NCI-H146 (cell line): ENCODE results near the gene CLEC4G.
"Not testable (repeated sequence)": the region's sequence is repeated elsewhere in the genome, so short reads cannot be mapped to it uniquely, and the experiment has no call there.

Experiments used
- DNase-seq: peaks from one replicate; lab custom pipeline; 2025; lab: John Stamatoyannopoulos, UW

Gene CLEC4G, protein sequence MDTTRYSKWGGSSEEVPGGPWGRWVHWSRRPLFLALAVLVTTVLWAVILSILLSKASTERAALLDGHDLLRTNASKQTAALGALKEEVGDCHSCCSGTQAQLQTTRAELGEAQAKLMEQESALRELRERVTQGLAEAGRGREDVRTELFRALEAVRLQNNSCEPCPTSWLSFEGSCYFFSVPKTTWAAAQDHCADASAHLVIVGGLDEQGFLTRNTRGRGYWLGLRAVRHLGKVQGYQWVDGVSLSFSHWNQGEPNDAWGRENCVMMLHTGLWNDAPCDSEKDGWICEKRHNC

DNA sequence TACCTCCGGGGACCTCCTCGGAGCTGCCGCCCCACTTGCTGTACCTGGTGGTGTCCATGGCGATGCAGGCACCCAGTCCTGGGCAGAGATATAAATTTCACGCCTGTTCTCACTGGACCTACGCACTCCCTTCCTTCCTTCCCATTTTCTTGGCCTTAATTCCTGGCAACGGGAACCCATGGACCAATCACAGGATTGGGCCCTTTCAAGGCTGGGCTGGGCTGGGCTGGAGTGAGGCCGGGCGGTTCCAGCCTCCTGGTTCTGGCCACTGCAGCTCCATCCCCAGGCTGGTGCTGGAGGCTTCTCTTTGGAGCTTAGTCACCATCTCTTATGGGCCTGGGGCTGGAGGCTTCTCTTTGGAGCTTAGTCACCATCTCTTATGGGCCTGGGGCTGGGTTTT, at the start of gene CLEC4G:
CLEC4G (minus strand) TSS at position 66 of the 400 bp plus-strand sequence; CDS start at position 58, 8 bp downstream.
- DNase-seq = no peak

DNA sequence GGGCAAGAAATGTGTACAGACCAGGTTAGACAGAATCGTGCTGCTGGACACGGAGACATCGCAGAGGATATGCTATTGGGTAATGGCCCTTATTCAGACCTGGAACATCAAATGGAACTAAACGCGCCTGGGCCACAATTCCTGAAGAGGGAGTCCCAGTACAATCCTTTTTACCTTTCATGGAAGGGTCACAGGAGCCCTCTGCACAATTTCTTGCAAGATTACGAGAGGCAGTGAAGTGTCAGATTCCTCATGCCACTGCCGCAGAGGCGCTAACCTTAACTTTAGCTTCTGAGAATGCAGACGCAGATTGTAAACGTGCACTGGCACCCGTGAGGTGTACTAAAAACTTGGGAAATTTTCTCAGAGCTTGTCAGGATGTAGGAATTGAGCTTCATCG, 49.2 kb upstream of the CLEC4G start:
- no peak for DNase-seq

DNA sequence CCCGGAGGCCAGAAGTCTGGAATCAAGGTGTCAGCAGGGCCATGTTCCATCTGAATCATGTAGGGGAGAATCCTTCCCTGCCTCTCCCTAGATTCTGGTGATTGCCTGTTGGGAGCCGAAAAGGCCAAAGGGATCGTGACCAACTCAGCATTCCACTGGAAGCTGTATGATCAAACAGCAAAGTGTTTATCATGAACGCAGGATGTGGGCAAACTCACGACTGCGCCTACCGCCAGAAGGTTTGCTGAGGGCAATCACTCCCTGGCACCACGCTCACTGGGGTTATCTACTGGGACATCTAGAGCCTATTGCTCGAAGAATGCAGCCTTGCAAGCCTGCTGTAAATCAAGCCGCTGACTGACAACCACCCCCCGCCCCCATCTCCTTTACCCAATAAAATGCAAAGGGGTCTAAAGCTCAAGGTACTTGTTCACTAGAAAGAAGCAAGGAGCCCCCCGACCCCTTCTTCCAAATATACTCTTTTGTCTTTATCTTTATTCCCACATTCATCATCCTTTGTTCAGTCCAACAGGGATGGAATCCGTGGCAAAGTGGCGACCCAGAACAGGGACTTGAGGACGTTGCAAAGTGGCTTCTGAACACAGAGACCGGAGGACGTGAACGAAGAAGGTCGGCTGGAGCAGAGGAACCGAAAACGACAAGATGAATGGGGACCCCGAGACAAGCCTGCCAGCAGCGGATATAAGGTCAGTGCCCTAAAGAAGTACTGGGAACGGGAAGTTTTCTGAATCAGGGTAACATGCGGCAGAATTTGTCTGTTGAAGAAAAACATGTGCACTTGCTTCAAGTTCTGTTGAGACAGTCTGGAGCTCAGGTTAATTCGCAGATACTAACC, 47.9 kb upstream of the CLEC4G start:
- DNase-seq = no peak

DNA sequence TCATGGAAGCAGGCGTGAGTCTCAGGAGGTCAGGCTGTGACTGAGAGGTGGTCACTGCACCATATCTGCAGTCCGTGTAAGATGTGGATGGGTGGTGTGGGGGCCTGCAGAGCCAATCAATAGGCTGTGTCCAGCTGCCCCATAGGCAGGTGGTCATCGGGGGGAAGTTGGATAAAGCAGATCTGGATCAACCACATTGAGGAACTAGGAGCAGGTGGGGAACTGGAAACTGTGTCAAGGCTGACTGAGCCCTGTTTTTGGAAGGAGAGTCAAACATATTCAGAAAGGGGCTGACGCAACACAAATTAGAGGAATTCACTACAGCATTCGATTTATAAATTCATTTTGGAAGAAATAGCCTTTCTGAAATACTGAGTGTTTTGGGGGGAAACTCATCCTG, 46.2 kb upstream of the CLEC4G start:
- DNase-seq = no peak

DNA sequence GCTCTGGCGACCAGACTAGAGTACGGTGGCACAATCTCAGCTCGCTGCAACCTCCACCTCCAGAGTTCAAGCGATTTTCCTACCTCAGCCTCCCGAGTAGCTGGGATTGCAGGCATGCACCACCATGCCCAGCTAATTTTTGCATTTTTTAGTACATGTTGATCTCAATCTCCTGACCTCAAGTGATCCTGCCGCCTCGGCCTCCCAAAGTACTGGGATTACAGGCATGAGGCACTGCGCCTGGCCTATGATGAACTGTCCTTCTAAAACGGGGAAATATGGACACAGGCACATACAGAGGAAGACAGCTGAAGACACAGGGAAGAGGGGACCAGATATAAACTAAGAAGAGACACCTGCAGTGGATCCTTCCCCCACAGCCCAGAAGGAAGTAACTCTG, 43.9 kb upstream of the CLEC4G start:
- no peak for DNase-seq

DNA sequence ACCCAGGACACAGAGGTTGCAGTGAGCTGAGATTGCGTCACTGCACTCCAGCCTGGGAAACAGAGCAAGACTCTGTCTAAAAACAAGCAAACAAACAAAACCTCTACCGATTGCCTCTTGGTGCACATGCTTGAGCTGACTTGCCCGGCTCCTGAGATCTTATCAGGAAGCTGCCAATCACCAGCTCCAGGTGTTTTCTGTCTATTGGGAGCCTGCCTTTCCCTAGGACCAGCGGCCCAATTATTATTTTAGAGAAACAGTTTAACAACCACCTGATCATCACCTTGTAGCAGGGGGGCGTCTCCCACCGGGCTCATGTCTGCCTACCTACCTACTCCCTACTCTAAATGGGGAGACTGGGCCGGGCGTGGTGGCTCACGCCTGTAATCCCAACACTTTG, 41.9 kb upstream of the CLEC4G start:
- DNase-seq = no peak

DNA sequence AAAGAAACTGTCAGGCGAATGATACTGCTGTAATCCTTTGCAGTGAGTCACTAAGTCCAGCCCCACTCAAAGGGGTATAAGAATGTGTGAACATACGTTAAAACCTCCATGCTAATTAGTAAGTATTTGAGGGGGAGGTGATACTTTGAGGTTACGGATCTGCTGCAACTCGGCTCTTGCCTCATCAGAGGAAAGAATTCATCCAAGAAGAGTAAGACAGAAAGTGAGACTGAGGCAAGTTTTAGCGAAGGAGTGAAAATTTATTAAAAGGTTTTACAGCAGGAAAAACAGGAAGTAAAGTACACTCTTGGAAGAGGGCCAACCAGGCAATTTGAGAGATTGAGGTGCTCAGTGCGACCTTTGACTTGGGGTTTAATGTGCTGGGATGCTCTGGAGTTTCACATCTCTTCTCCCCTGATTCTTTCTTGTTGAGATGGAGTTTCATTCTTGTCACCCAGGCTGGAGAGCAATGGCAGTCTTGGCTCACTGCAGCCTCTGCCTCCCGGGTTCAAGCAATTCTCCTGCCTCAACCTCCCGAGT, 40.9 kb upstream of the CLEC4G start:
- no peak for DNase-seq

DNA sequence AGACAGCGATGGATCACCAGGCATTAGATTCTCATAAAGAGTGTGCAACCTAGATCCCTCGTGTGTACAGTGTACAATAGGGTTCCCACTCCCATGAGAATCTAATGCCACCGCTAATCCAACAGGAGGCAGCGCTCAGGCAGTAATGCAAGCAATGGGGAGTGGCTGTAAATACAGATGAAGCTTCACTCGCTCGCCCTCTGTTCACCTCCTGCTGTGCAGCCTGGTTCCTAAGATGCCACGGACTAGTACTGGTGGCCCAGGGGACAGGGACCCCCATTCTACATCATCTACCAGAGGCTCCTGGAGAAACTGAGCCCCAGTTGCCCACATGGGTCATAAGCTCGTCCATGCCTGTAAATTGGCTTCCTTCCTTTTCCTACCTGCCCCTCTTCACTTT, 39.2 kb upstream of the CLEC4G start:
- DNase-seq = no peak

DNA sequence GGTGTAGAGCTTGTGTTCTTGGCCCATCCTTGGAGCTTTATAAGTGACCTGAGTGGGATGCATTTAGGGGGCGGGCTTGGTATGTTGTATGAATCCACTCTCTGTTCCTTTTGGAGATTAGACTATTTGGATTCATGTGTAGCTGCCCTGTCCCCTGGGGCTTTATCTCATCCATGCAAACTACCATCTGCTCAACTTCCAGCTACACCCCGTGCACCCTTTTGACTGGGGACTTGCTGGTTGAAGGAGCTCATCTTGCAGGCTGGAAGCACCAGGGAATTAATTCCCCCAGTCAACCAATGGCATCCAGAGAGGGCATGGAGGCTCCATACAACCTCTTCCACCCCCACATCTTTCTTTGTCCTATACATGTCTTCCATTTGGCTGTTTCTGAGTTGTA, 37.3 kb upstream of the CLEC4G start:
- no peak for DNase-seq

DNA sequence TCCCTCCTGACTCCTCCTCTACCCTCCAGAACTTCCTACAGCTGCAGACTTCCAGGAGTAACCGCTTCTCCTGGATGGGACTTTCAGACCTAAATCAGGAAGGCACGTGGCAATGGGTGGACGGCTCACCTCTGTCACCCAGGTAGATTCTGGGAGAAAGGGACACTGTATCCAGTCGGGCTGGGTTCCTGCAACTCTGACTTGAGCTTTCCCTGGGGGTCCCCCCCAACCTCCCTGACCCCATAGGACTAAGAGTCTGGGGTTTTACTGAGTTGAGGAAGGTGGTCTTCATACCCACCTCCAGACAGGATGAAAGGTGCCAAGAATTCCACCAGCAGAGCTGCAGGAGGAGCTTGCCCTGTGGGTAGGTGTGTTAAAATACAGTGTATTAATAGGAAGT, 35.6 kb upstream of the CLEC4G start:
- no peak for DNase-seq

DNA sequence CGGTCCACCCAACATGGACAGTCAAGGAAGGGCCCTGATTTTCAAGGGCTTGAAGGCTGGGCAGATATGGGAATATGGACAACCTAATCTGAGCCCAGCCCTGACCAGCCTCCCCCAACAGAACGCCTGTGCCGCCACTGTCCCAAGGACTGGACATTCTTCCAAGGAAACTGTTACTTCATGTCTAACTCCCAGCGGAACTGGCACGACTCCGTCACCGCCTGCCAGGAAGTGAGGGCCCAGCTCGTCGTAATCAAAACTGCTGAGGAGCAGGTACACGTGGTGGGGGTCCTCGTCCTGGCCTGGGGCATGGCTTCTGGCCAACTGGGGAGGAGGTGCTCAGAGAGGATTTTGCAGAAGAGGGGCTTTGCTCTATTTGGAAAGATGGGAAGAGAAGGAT, 34.6 kb upstream of the CLEC4G start:
- DNase-seq = no peak

DNA sequence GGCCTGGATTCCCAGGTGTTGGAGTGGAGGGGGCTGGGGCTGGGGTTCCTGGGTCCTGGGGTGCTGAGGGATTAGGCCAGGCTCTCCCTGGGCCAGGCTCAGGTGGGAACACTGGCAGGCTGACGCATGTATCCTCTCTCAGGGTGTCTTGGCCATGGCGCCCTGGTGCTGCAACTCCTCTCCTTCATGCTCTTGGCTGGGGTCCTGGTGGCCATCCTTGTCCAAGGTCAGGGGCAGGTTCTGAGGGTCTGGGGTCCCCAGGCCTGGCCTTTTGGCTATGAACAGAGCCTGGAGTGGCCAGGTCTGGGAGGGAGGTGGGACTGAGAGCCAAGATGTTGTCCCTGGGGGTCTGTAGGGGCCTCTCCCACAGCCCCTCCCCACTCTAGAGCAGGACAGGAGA, 33.1 kb upstream of the CLEC4G start:
- not testable (repeated sequence) for DNase-seq

DNA sequence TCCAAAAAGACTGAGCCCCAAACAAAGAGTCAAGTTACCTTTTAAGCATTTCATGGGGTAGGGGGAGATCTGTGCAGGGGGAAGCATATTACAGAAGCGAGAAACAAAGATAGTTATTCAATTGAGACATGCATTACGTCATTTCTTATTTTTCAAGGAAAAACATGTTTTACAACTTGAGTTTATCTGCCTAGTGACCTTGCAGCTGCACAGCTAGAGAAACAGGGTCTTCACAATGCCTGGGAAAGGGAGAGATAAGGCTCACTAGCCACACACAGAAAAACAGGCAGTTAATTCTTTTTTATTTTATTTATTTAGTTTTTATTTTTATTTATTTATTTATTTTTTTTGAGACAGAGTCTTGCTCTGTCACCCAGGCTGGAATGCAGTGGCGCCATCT, 32.2 kb upstream of the CLEC4G start:
- DNase-seq = not testable (repeated sequence)

DNA sequence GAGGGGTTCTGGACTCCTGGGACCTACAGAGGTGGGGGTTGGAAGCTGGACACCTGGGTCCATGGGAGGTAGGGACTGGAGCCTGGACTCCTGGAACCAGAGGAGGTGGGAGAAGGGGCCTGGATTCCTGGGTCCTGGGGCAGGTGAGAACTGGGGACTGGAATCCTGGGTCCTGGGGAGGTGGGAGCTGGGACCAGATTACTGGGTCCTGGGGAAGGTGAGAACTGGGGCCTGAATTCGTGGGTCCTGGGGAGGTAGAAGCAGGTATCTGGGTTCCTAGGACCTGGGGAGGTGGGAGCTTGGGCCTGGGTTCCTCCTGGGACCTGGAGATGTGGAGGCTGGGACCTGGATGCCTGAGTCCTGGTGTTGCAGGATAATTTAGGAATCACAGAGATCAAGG, 31.8 kb upstream of the CLEC4G start:
- no peak for DNase-seq

DNA sequence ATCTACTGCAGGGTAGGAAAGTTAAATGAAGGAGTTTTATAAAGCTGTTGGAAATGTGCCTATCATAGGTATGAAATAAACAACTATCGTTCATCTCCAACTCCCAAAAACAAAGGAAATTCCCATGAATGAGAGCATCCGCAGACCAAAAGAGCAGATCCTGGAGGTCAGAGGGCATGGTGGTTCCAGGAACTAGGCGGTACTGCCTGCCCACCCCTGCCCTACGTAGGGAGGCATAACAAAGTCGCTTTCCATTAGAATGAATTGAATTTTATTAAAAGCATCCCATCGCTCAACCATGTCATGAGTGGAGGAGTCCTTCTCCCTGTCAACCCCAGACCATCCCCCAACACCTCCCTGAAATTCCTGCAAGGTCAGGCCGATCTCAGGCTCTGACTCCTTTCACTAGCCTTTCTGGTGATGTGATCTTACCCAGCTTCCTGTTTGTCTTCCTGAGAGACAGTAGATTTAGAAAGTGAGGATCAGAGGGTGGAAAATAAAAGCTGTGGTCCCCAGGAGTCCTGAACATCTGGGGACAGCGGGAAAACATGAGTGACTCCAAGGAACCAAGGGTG, 30.9 kb upstream of the CLEC4G start, which contains the start of gene CLEC4M:
CLEC4M (plus strand) TSS at position 525 of the 575 bp plus-strand sequence; CDS start at position 549, 24 bp downstream.
- no peak for DNase-seq

DNA sequence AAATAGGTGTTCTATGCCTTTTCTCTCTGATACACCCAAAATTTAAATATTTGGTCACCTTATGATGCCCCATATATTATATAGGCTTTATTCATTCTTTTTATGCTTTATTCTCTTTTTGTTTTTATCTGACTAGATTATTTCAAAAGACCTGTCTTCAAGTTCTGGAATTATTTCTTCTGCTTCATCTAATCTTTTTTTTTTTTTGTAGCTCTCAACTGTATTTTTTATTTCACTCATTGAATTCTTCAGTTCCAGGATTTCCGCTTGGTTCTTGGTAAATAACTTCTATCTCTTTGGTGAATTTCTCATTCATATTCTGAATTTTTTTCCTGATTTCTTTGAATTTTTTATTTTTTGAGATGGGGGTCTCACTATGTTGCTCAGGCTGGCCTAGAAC, 27.2 kb upstream of the CLEC4G start:
- no peak for DNase-seq

DNA sequence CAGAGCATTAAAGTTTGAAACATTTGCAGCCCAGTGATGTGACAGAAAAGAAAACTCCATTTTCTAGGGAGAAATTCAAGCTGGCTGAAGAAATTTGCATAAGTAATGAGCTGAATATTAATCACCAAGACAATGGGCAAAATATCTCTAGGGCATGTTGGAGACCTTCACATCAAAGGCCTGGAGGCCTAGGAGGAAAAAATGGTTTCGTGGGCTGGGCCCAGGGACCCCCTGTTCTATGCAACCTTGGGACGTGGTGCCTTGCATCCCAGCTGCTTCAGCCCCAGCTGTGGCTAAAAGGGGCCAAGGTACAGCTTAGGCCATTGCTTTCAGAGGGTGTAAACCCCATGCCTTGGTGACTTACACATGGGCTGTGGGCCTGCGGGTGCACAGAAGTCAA, 25.4 kb upstream of the CLEC4G start:
- DNase-seq = no peak

DNA sequence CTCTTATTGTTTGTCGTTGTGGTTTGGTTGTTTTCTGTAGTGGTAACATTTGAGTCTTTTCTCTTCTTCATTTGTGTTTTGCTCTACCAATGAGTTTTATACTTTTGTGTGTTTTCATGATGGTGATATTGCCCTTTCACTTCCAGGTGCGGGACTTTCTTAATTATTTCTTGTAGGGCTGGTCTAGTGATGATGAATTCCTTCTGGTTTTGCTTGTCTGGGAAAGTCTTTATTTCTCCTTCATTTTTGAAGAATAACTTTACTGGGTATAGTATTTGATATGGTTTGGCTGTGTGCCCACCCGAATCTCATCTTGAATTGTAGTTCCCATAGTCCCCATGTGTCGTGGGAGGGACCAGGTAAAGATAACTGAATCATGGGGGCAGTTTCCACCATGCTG, 24.3 kb upstream of the CLEC4G start:
- DNase-seq = no peak

DNA sequence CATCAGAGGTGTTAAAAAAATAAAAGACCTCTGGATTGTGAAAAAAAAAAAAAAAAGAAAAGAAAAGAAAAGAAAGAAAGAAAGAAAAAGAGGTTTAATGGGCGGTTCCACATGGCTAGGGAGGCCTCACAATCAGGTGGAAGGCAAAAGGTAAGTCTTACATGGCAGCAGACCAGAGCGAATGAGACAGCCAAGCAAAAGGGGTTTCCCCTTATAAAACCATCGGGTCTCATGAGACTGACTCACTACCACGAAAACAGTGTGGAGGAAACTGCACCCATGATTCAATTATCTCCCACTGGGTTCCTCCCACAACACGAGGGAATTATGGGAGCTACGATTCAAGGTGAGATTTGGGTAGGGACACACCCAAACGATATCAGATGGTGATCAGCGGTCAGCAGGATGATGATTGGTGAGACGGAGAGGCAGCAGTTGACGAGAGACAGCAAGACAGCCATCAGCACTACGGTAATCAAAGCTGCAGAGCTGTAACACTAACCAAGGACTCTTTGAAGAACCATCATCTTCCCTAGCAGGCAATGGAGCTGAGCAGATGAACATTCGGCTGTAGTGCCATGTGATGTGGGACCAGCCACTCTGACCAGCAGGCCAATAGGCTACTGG, 19.4 kb upstream of the CLEC4G start:
- DNase-seq = no peak

DNA sequence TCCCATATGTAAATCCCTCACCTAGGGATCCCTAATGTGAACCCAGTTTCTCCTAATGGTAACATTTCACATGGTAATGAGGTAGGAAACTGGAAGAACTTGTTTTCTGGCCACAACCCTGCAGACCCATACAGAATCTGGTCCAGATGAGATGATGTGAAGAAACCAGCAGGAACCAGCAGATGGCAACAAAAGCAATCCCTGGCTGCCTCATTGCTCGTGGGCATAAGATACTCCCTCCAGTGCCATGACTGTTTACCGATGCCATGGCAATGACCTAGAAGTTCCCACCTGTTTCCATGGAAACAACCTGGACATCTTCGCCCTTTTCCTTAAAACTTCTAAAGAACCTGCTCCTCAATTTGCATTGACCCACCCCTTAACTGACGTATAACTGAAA, 16.8 kb upstream of the CLEC4G start:
- DNase-seq = peak; percentile 51

DNA sequence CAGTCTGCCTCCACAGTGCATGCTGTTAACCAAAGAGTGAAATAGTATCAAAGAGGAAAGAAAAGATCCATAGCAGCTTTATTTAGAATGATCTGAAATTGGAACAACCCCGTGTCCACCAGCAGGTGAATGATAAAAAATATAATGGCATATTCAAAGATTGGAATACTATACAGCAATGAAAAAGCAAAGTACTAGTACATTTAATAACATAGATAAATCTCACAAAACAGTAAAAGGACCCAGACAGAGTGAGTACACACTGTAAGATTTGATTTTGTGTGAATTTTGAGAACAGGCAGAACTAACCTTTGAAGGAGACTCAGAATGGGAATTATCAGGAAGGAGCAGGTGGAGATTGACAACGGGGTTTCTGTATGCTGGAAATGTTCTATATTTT, 16.3 kb upstream of the CLEC4G start:
- DNase-seq = no peak
